Glomerular endothelial cell (primary cell): ENCODE data around the gene ZFR2. TPM values are rescaled to one million over a fixed set of nuclear protein-coding genes. Genes with fewer than 3 reads are reported as not detected.
"Not testable (repeated sequence)": the region's sequence is repeated elsewhere in the genome, so short reads cannot be mapped to it uniquely, and the experiment has no call there.

ENCODE experiments used
- DNase-seq: peaks from one replicate; pipeline ENCODE4 v3.0.0-alpha.2; 2011; ENCODE audit warnings: low read depth, low spot score; ENCODE audit errors: extremely low read depth
- total RNA-seq: library from RNA; depleted of rRNA; stranded (reverse); fragments of >200 nt; gene quantifications from 2 replicates; pipeline ENCODE4 v1.2.3, GENCODE V29; 2015

ZFR2 gene
- total RNA-seq = 0.29 TPM in 1 of 2 replicates, not detected in the other

GRCh38 chr19:3868770-3869456, at the start of gene ZFR2:
TSS of gene ZFR2 (minus strand) at chr19:3869038. CDS start at chr19:3869017, 21 bp downstream.
- no peak for DNase-seq

- no peak for DNase-seq
Observed at GRCh38 chr19:3916033-3916432, 47.2 kb upstream of the ZFR2 start.

- no peak for DNase-seq
Observed at GRCh38 chr19:3914199-3914598, 45.4 kb upstream of the ZFR2 start.

GRCh38 chr19:3910105-3910504, 41.3 kb upstream of the ZFR2 start:
- DNase-seq = no peak

- no peak for DNase-seq
Observed at GRCh38 chr19:3908266-3909054, 39.6 kb upstream of the ZFR2 start.

- no peak for DNase-seq
Observed at GRCh38 chr19:3907626-3908265, 38.9 kb upstream of the ZFR2 start.

GRCh38 chr19:3904233-3904632, 35.4 kb upstream of the ZFR2 start:
- no peak for DNase-seq

GRCh38 chr19:3902317-3902973, 33.6 kb upstream of the ZFR2 start:
- no peak for DNase-seq

GRCh38 chr19:3899531-3900294, 30.9 kb upstream of the ZFR2 start:
- no peak for DNase-seq

GRCh38 chr19:3898426-3898825, 29.6 kb upstream of the ZFR2 start:
- no peak for DNase-seq

GRCh38 chr19:3897936-3898335, 29.1 kb upstream of the ZFR2 start:
- no peak for DNase-seq

- no peak for DNase-seq
Observed at GRCh38 chr19:3895788-3896187, 26.9 kb upstream of the ZFR2 start.

- not testable (repeated sequence) for DNase-seq
Observed at GRCh38 chr19:3894959-3895358, 26.1 kb upstream of the ZFR2 start.

GRCh38 chr19:3893509-3894179, 24.8 kb upstream of the ZFR2 start:
- no peak for DNase-seq

- no peak for DNase-seq
Observed at GRCh38 chr19:3890591-3890990, 21.8 kb upstream of the ZFR2 start.

GRCh38 chr19:3882041-3882384, 13.2 kb upstream of the ZFR2 start:
- DNase-seq = no peak

GRCh38 chr19:3881272-3882040, 12.6 kb upstream of the ZFR2 start:
- DNase-seq = no peak

GRCh38 chr19:3880471-3881271, 11.8 kb upstream of the ZFR2 start, which contains the start of gene ATCAY:
TSS of gene ATCAY (plus strand) at chr19:3880685. CDS start at chr19:3885768, 5,083 bp downstream.
- no peak for DNase-seq
